K562 (cell line): ENCODE data around the gene GPX7. TPM values are rescaled to one million over a fixed set of nuclear protein-coding genes. Genes with fewer than 3 reads are reported as not detected.
A peak's percentile ranks its signal among the peaks of the same experiment; 100 is the strongest.

Experiments
- ATAC-seq: fragments of 200-7000 bp; cut with Tn5 transposase; 3 replicates; pipeline ENCODE4 v1.9.1; 2020; ENCODE audit warnings: moderate library complexity
- BruUV-seq: library from RNA; stranded (reverse); fragments of 400-500 nt; replicated peaks from 2 replicates; lab custom pipeline; 2021; lab: Mats Ljungman, UMichigan
- CTCF ChIA-PET: fragments of 300-600 bp; formaldehyde crosslinking; extraction: SDS; loops from one replicate; lab custom pipeline; 2021; ENCODE audit warnings: low intra/inter-chr PET ratio; lab: Yijun Ruan, JAX
- POLR2A ChIA-PET: fragments of 300-600, 350-650 bp; sonication (Branson Sonifier 250); formaldehyde crosslinking; extraction: SDS; loops from one replicate; lab custom pipeline; 2021; ENCODE audit warnings: antibody characterized with exemption, inconsistent platforms; lab: Yijun Ruan, JAX
- DNase-seq, 4 experiments: peaks; one replicate each; pipeline versions ENCODE4 v3.0.0 to v3.0.0-alpha.2; 2011 to 2018; ENCODE audit warnings: low spot score in 3 of 4, mixed read lengths in 3 of 4; ENCODE audit errors: extremely low read depth in 1 of 4
- FAIRE-seq: peaks from 2 replicates; lab custom pipeline; 2011; peaks lifted over from hg19 to GRCh38; lab: Jason Lieb, UNC
- H2AFZ ChIP-seq: 2 replicates; pipeline ENCODE4 v1.6.0; 2011; ENCODE audit warnings: low read depth, low read length, control low read depth, inconsistent platforms
- H3K27ac ChIP-seq: fragments of 200-600 bp; 3 replicates; pipeline ENCODE4 v1.8.0; 2011; ENCODE audit warnings: low read depth, mild to moderate bottlenecking, control low read depth, inconsistent platforms, low read length, moderate library complexity, mixed read lengths; ENCODE audit errors: extremely low read depth
- H3K27me3 ChIP-seq, 2 experiments: fragments of 300-600 bp in 1 of 2; 2 replicates in 1 of 2; 3 replicates in 1 of 2; pipeline versions ENCODE4 v1.6.0 to v1.8.0; 2011; ENCODE audit warnings: inconsistent platforms in 2 of 2, low read length in 2 of 2, mild to moderate bottlenecking in 1 of 2, mixed read lengths in 1 of 2, moderate library complexity in 1 of 2; ENCODE audit not compliant: control insufficient read depth in 2 of 2, insufficient read depth in 2 of 2
- H3K36me3 ChIP-seq: fragments of 300-600 bp; 3 replicates; pipeline ENCODE4 v1.8.0; 2011; ENCODE audit warnings: mild to moderate bottlenecking, low read length, inconsistent platforms; ENCODE audit not compliant: control insufficient read depth, insufficient read depth
- H3K4me1 ChIP-seq, 2 experiments: fragments of 200-600 bp in 1 of 2; replicated peaks in 1 of 2; 2 replicates in 1 of 2; 3 replicates in 1 of 2; pipeline versions ENCODE4 v1.5.1 to v1.8.0; 2011; ENCODE audit warnings: inconsistent platforms in 2 of 2, low read length in 2 of 2, mild to moderate bottlenecking in 1 of 2, mixed read lengths in 1 of 2, moderate library complexity in 1 of 2; ENCODE audit not compliant: control insufficient read depth in 2 of 2, insufficient read depth in 2 of 2
- H3K4me2 ChIP-seq: 2 replicates; pipeline ENCODE4 v1.6.1; 2011; ENCODE audit warnings: low read length, control low read depth, inconsistent platforms, mixed read lengths; ENCODE audit not compliant: insufficient read depth
- H3K4me3 ChIP-seq: fragments of 200-600 bp; sonication (generic), shearing (Covaris generic); 2 replicates; pipeline ENCODE4 v1.5.1; 2016; ENCODE audit warnings: control low read depth, inconsistent platforms
- H3K79me2 ChIP-seq: fragments of 200-600 bp; 3 replicates; pipeline ENCODE4 v1.8.0; 2011; ENCODE audit warnings: low read length, inconsistent platforms; ENCODE audit not compliant: control insufficient read depth, insufficient read depth
- H3K9ac ChIP-seq, 2 experiments: 2 replicates each; pipeline versions ENCODE4 v1.6.0 to v1.6.1; 2011; ENCODE audit warnings: low read depth in 2 of 2, low read length in 2 of 2, control low read depth in 1 of 2, inconsistent platforms in 1 of 2, mild to moderate bottlenecking in 1 of 2, mixed read lengths in 1 of 2; ENCODE audit not compliant: insufficient read depth in 1 of 2
- H3K9me1 ChIP-seq: one replicate; pipeline ENCODE4 v1.6.0; 2011; ENCODE audit warnings: inconsistent platforms, mild to moderate bottlenecking, low read length, moderate library complexity; ENCODE audit not compliant: control insufficient read depth, insufficient read depth
- H3K9me3 ChIP-seq: replicated peaks from 2 replicates; pipeline ENCODE4 v1.5.1; 2011; ENCODE audit warnings: low read depth, low read length, inconsistent platforms; ENCODE audit not compliant: control insufficient read depth, insufficient read depth
- H4K20me1 ChIP-seq: replicated peaks from 2 replicates; pipeline ENCODE4 v1.6.1; 2011; ENCODE audit warnings: low read length, inconsistent platforms, mixed read lengths; ENCODE audit not compliant: control insufficient read depth, insufficient read depth
- CHCHD3 ChIP-seq: fragments of 250-450 bp; sonication (Bioruptor Pico); IDR thresholded peaks from 2 replicates; pipeline ENCODE4 v2.1.2; 2022; ENCODE audit warnings: mild to moderate bottlenecking
- ESRRB ChIP-seq: fragments of 250-450 bp; sonication (Bioruptor Pico); IDR thresholded peaks from 2 replicates; pipeline ENCODE4 v1.5.0; 2020; ENCODE audit warnings: mild to moderate bottlenecking, moderate library complexity, borderline replicate concordance
- HDAC6 ChIP-seq: IDR thresholded peaks from 2 replicates; pipeline ENCODE4 v1.6.1; 2012; ENCODE audit warnings: low read depth, mild to moderate bottlenecking, control low read depth, inconsistent platforms, low read length, moderate library complexity
- HIVEP1 ChIP-seq: fragments of 250-450 bp; sonication (Bioruptor Pico); IDR thresholded peaks from 2 replicates; pipeline ENCODE4 v1.4.0; 2020; ENCODE audit warnings: mild to moderate bottlenecking
- IFI16 ChIP-seq: fragments of 250-450 bp; sonication (Bioruptor Pico); IDR thresholded peaks from 2 replicates; pipeline ENCODE4 v2.1.2; 2022; ENCODE audit warnings: mild to moderate bottlenecking, inconsistent platforms
- IRF2 ChIP-seq: sonication (generic); formaldehyde crosslinking; IDR thresholded peaks from 2 replicates; pipeline ENCODE4 v1.8.1; 2022; ENCODE audit warnings: mild to moderate bottlenecking, missing genetic modification reagents
- MCM3 ChIP-seq: fragments of 450-650 bp; IDR thresholded peaks from 2 replicates; pipeline ENCODE4 v1.6.1; 2016
- MYBL2 ChIP-seq, 2 experiments: fragments of 450-650 bp in 1 of 2; sonication (generic) in 1 of 2; formaldehyde crosslinking in 1 of 2; IDR thresholded peaks; 2 replicates each; pipeline versions ENCODE4 v1.6.1 to v1.8.1; 2017 to 2022; ENCODE audit warnings: borderline replicate concordance in 1 of 2, inconsistent platforms in 1 of 2, low read depth in 1 of 2, mild to moderate bottlenecking in 1 of 2, missing genetic modification reagents in 1 of 2, moderate library complexity in 1 of 2
- RUNX1 ChIP-seq: sonication (generic); IDR thresholded peaks from 2 replicates; pipeline ENCODE4 v1.6.1; 2016; ENCODE audit warnings: antibody characterized with exemption, low read depth
- STAT5A ChIP-seq: IDR thresholded peaks from 2 replicates; pipeline ENCODE4 v1.6.1; 2012; ENCODE audit warnings: low read length, inconsistent platforms, borderline replicate concordance
- TGIF2 ChIP-seq: sonication (generic); formaldehyde crosslinking; IDR thresholded peaks from 2 replicates; pipeline ENCODE4 v1.8.1; 2022; ENCODE audit warnings: mild to moderate bottlenecking, missing genetic modification reagents, moderate library complexity
- ZC3H8 ChIP-seq: fragments of 450-650 bp; IDR thresholded peaks from 2 replicates; pipeline ENCODE4 v1.6.1; 2017
- ZSCAN32 ChIP-seq: fragments of 450-650 bp; formaldehyde crosslinking; IDR thresholded peaks from 2 replicates; pipeline ENCODE4 v1.4.0; 2020; ENCODE audit warnings: mild to moderate bottlenecking, moderate library complexity
- WGBS: fragments of 100-300 bp; shearing (Covaris generic); methylation state at CpG from one replicate; pipeline ENCODE4 v1.1.6; 2016; ENCODE audit warnings: low coverage, mixed read lengths; ENCODE audit not compliant: insufficient coverage; ENCODE audit errors: missing lambda C conversion rate; 5-methylcytosine and 5-hydroxymethylcytosine counted together
- in situ Hi-C: fragments of 300-500 bp; cut with MboI; formaldehyde crosslinking; loops from 4 replicates; pipeline ENCODE4 v1.15.0; 2018; ENCODE audit warnings: inconsistent platforms, mixed read lengths
- intact Hi-C: fragments of 100-400 bp; cut with micrococcal nuclease; formaldehyde crosslinking; loops from 2 replicates; pipeline ENCODE4 v1.14.2; 2022
- polyA plus RNA-seq, 8 experiments: library from polyadenylated mRNA; depleted of rRNA in 4 of 8; stranded (reverse) in 5 of 8; unstranded in 3 of 8; fragments of >200 nt; fragmentation: Nextera tagmentation in 2 of 8; fragmentation: Illumina TruSeq in 1 of 8; extraction: Ambion mirVana in 2 of 8; extraction: Trizol in 1 of 8; gene quantifications; 2 replicates each; pipeline versions ENCODE4 v1.2.1 to v1.2.3, GENCODE V29; 2011 to 2014; ENCODE audit warnings: inconsistent platforms in 1 of 8, missing spikeins in 1 of 8
- total RNA-seq, 7 experiments: library from RNA; depleted of rRNA in 6 of 7; stranded (reverse); fragments of >200 nt in 6 of 7; fragmentation: Illumina TruSeq in 2 of 7; extraction: Trizol in 2 of 7; gene quantifications; 2 replicates each; pipeline versions ENCODE4 v1.2.1 to v1.2.3, GENCODE V29; 2011 to 2021; ENCODE audit warnings: low replicate concordance in 1 of 7
- TF ChIP-seq, protein P1 (sequence below): fragments of 250-450 bp; sonication (Bioruptor Pico); IDR thresholded peaks from 2 replicates; pipeline ENCODE4 v1.5.0; 2022; ENCODE audit warnings: mild to moderate bottlenecking
- TF ChIP-seq, protein P2 (sequence below): sonication (generic); formaldehyde crosslinking; IDR thresholded peaks from 2 replicates; pipeline ENCODE4 v1.9.0; 2022; ENCODE audit warnings: mild to moderate bottlenecking, missing genetic modification reagents
- TF ChIP-seq, protein P3 (sequence below), 2 experiments: fragments of 450-650 bp; IDR thresholded peaks; 2 replicates each; pipeline ENCODE4 v1.6.1; 2018; ENCODE audit warnings: mild to moderate bottlenecking in 2 of 2, low read depth in 1 of 2; ENCODE audit not compliant: partially characterized antibody in 2 of 2

The GPX7 gene
- total and polyA plus RNA-seq, 9 of the 15 experiments (the other 6 are each of a cell fraction or from before 2014, with no cell fraction given): 0.08 TPM; not detected in 8

DNA sequence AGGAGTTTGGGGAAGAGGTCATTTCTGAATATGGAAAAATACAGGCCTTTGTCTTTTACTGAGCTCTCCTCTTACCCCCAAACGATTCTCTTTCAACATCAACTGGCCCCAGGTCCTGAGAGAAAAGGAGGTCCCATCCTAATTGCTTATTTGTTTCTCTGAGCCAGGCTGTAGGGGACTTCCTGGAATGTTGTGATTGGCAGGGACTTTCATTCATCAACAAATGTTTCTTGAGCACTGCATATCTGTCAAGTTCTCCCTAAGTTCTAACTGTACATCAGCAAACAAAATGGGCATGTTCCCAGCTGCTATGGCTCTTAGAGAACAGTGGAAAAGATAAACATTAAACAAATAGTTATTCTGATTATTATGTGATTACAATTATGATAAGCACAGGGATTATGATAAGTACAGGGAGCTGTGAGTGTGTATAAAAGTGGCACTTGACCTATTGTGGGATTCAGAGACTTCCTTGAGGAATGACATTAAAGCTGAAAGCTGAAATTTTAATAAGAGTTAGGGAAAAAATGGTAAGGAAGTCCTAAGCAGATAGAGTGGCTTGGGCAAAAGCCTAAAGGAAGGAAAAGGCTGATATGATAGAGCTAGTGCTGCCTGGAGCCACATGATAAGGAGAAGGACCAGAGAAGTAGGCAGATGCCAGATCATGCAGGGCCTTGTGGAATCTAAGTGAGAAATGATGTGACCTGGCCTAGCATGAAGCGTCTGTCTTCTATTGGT is 11.6 kb downstream of the GPX7 start:
- H3K79me2 ChIP-seq: no peaks in the 10 kb centered on the region
- no peaks in the 10 kb centered on the region for H3K27me3 ChIP-seq
- peak overlapping the region; percentile 47 for H3K4me2 ChIP-seq
- H2AFZ ChIP-seq: peak overlapping the region; percentile 60
- FAIRE-seq: peak; percentile 95
- peak overlapping the region; percentile 59 for H3K27ac ChIP-seq
- no peaks in the 10 kb centered on the region for H4K20me1 ChIP-seq
- ChIA-PET POLR2A (interaction anchor here (0.6 to 2.5 kb wide), 6 partner anchors 10 to 86 kb away, joined by 3 to 13 read pairs (median 3); no protein-coding TSS in a partner anchor), CTCF (no interaction called here)
- H3K9me1 ChIP-seq: no peaks in the 10 kb centered on the region
- intact Hi-C loops: no loop called here
- H3K4me3 ChIP-seq: no peak overlapping the region
- H3K4me1 ChIP-seq: peaks cover 28 to 36% of the 10 kb centered on the region in 2 experiments; a peak in 4 of 5 replicates
- in situ Hi-C loops: no loop called here
- peak; percentile 71 to 93 (median 80) for DNase-seq
- WGBS: 0% methylated on average over 2 of the region's 2 CpGs
- H3K9me3 ChIP-seq: no peaks in the 10 kb centered on the region
- peak overlapping the region in 1 of 2 experiments; percentile 28; a peak in 2 of 4 replicates for H3K9ac ChIP-seq
- no peaks in the 10 kb centered on the region for H3K36me3 ChIP-seq
- ATAC-seq: peak; percentile 93
- BruUV-seq: no TSS peak
- no peak for TF ChIP-seq ZC3H8
- no peak for TF ChIP-seq MYBL2 (IDR thresholded peaks at IDR 0.05; ENCODE audit: low read depth)
- TF ChIP-seq MYBL2 (CRISPR knock-in tag; IDR thresholded peaks at IDR 0.05; ENCODE audit: borderline replicate concordance): no peak
- TF ChIP-seq ESRRB (CRISPR knock-in tag): no peak
- TF ChIP-seq TGIF2 (CRISPR knock-in tag): no peak
- no peak for TF ChIP-seq RUNX1
- TF ChIP-seq HIVEP1 (CRISPR knock-in tag): no peak
- TF ChIP-seq, protein P1, sequence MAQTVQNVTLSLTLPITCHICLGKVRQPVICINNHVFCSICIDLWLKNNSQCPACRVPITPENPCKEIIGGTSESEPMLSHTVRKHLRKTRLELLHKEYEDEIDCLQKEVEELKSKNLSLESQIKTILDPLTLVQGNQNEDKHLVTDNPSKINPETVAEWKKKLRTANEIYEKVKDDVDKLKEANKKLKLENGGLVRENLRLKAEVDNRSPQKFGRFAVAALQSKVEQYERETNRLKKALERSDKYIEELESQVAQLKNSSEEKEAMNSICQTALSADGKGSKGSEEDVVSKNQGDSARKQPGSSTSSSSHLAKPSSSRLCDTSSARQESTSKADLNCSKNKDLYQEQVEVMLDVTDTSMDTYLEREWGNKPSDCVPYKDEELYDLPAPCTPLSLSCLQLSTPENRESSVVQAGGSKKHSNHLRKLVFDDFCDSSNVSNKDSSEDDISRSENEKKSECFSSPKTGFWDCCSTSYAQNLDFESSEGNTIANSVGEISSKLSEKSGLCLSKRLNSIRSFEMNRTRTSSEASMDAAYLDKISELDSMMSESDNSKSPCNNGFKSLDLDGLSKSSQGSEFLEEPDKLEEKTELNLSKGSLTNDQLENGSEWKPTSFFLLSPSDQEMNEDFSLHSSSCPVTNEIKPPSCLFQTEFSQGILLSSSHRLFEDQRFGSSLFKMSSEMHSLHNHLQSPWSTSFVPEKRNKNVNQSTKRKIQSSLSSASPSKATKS (CRISPR knock-in tag): no peak
- TF ChIP-seq, protein P2, sequence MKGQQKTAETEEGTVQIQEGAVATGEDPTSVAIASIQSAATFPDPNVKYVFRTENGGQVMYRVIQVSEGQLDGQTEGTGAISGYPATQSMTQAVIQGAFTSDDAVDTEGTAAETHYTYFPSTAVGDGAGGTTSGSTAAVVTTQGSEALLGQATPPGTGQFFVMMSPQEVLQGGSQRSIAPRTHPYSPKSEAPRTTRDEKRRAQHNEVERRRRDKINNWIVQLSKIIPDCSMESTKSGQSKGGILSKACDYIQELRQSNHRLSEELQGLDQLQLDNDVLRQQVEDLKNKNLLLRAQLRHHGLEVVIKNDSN (CRISPR knock-in tag): no peak
- TF ChIP-seq ZSCAN32 (CRISPR knock-in tag): no peak
- TF ChIP-seq, protein P3, sequence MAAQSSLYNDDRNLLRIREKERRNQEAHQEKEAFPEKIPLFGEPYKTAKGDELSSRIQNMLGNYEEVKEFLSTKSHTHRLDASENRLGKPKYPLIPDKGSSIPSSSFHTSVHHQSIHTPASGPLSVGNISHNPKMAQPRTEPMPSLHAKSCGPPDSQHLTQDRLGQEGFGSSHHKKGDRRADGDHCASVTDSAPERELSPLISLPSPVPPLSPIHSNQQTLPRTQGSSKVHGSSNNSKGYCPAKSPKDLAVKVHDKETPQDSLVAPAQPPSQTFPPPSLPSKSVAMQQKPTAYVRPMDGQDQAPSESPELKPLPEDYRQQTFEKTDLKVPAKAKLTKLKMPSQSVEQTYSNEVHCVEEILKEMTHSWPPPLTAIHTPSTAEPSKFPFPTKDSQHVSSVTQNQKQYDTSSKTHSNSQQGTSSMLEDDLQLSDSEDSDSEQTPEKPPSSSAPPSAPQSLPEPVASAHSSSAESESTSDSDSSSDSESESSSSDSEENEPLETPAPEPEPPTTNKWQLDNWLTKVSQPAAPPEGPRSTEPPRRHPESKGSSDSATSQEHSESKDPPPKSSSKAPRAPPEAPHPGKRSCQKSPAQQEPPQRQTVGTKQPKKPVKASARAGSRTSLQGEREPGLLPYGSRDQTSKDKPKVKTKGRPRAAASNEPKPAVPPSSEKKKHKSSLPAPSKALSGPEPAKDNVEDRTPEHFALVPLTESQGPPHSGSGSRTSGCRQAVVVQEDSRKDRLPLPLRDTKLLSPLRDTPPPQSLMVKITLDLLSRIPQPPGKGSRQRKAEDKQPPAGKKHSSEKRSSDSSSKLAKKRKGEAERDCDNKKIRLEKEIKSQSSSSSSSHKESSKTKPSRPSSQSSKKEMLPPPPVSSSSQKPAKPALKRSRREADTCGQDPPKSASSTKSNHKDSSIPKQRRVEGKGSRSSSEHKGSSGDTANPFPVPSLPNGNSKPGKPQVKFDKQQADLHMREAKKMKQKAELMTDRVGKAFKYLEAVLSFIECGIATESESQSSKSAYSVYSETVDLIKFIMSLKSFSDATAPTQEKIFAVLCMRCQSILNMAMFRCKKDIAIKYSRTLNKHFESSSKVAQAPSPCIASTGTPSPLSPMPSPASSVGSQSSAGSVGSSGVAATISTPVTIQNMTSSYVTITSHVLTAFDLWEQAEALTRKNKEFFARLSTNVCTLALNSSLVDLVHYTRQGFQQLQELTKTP (IDR thresholded peaks at IDR 0.05; ENCODE audit: low read depth in 1 of 2, partially characterized antibody in 2 of 2): peak in 1 of 2 experiments; percentile 26
- no peak for TF ChIP-seq CHCHD3
- TF ChIP-seq IRF2 (CRISPR knock-in tag): no peak
- no peak for TF ChIP-seq HDAC6
- TF ChIP-seq IFI16 (CRISPR knock-in tag): no peak
- TF ChIP-seq MCM3: no peak
- TF ChIP-seq STAT5A: peak; percentile 81
